Measurements from ENCODE around the gene FOXB2. TPM values are rescaled to one million over a fixed set of nuclear protein-coding genes. Genes with fewer than 3 reads are reported as not detected.

FOXB2 gene
- total and polyA plus RNA-seq, 10 donors = not detected

GRCh38 chr9:77015327-77016048 lies 4.0 kb upstream of the FOXB2 start:
- Histone ChIP-seq H3K9me3 (peaks cover 0 to under 1% (median 0%) of the 10 kb centered on the region in 8 donors), H3K4me1 (peaks cover 10 to 80% (median 61%) of the 10 kb centered on the region in 6 donors), H3K4me3 (peak overlapping the region in 2 of 8 donors; percentile 15 to 33), H3K36me3 (no peaks in the 10 kb centered on the region), H3K27ac (no peak overlapping the region), H3K27me3 (replicated peaks in 1 of 7) (peaks cover 10 to 100% (median 97%) of the 10 kb centered on the region in 7 donors)
- DNase-seq = no peak
- TF ChIP-seq CTCF (IDR thresholded peaks at IDR 0.05 in 8 of 11, conservative IDR thresholded peaks at IDR 0.05 in 3 of 11) = no peak
- no peak for TF ChIP-seq POLR2A (IDR thresholded peaks at IDR 0.05)
- TF ChIP-seq POLR2AphosphoS5 (IDR thresholded peaks at IDR 0.05) = no peak
- intact Hi-C loops (cut with DNase I; ENCODE audit: low total_unique reads) = no loop called here
- WGBS, 5 donors = 6 to 12% (median 8%) methylated on average over 29 to 31 of the region's 31 CpGs

GRCh38 chr9:77016121-77016525 lies 3.3 kb upstream of the FOXB2 start:
- WGBS, 5 donors = 1 to 11% (median 3%) methylated on average over 24 to 37 of the region's 37 CpGs; no CpG with 5 or more reads in 1 of the 5 donors
- peaks cover 16 to 100% (median 100%) of the 10 kb centered on the region in 7 donors for H3K27me3 ChIP-seq (replicated peaks in 1 of 7)
- H3K4me1 ChIP-seq = peaks cover 16 to 87% (median 67%) of the 10 kb centered on the region in 6 donors

GRCh38 chr9:77016526-77017504 lies 2.6 kb upstream of the FOXB2 start:
- Histone ChIP-seq H3K9me3 (peaks cover 0 to 4% (median 0%) of the 10 kb centered on the region in 8 donors), H3K4me3 (peak overlapping the region in 2 of 8 donors; percentile 15 to 33), H3K4me1 (peaks cover 14 to 90% (median 69%) of the 10 kb centered on the region in 6 donors), H3K27me3 (replicated peaks in 1 of 7) (peaks cover 16 to 100% (median 100%) of the 10 kb centered on the region in 7 donors), H3K27ac (no peak overlapping the region), H3K36me3 (no peaks in the 10 kb centered on the region)
- no peak for TF ChIP-seq CTCF (IDR thresholded peaks at IDR 0.05 in 8 of 11, conservative IDR thresholded peaks at IDR 0.05 in 3 of 11)
- no peak for TF ChIP-seq POLR2A (IDR thresholded peaks at IDR 0.05)
- no peak for TF ChIP-seq POLR2AphosphoS5 (IDR thresholded peaks at IDR 0.05)
- no peak for DNase-seq
- intact Hi-C loops (cut with DNase I; ENCODE audit: low total_unique reads) = no loop called here
- WGBS, 5 donors = 5 to 7% (median 6%) methylated on average over 30 to 47 of the region's 47 CpGs

More at GRCh38 chr9:77016121-77016525, 3.3 kb upstream of the FOXB2 start:
- intact Hi-C loops (cut with DNase I; ENCODE audit: low total_unique reads) = no loop called here
- H3K27ac ChIP-seq = no peak overlapping the region
- TF ChIP-seq POLR2AphosphoS5 (IDR thresholded peaks at IDR 0.05) = no peak
- no peak for TF ChIP-seq CTCF (IDR thresholded peaks at IDR 0.05 in 8 of 11, conservative IDR thresholded peaks at IDR 0.05 in 3 of 11)
- TF ChIP-seq POLR2A (IDR thresholded peaks at IDR 0.05) = no peak
- peak overlapping the region in 2 of 8 donors; percentile 15 to 33 for H3K4me3 ChIP-seq
- no peaks in the 10 kb centered on the region for H3K36me3 ChIP-seq
- DNase-seq = no peak
- H3K9me3 ChIP-seq = peaks cover 0 to 4% (median 0%) of the 10 kb centered on the region in 8 donors

Measured in spleen (tissue), 11 donors.